Endothelial cell (in vitro differentiated cells): ENCODE results near the gene TNIP1. TPM values are rescaled to one million over a fixed set of nuclear protein-coding genes. Genes with fewer than 3 reads are reported as not detected.

Source experiments
- DNase-seq: peaks from one replicate; pipeline ENCODE4 v3.0.0; 2021; ENCODE audit warnings: low spot score
- H3K27ac Mint-ChIP-seq: one replicate; pipeline ENCODE4 v1.8.0; 2021; ENCODE audit warnings: mixed read lengths, inconsistent platforms; ENCODE audit not compliant: unreplicated experiment
- H3K27me3 Mint-ChIP-seq: one replicate; pipeline ENCODE4 v1.8.0; 2021; ENCODE audit warnings: mild to moderate bottlenecking, moderate library complexity, mixed read lengths, inconsistent platforms; ENCODE audit not compliant: unreplicated experiment
- H3K36me3 Mint-ChIP-seq: one replicate; pipeline ENCODE4 v1.8.0; 2021; ENCODE audit warnings: mild to moderate bottlenecking, low read depth, mixed read lengths, inconsistent platforms; ENCODE audit not compliant: unreplicated experiment
- H3K4me1 Mint-ChIP-seq: one replicate; pipeline ENCODE4 v1.8.0; 2021; ENCODE audit warnings: mild to moderate bottlenecking, mixed read lengths, inconsistent platforms; ENCODE audit not compliant: unreplicated experiment
- H3K4me3 Mint-ChIP-seq: one replicate; pipeline ENCODE4 v1.8.0; 2021; ENCODE audit warnings: mild to moderate bottlenecking, mixed read lengths, inconsistent platforms; ENCODE audit not compliant: unreplicated experiment
- H3K9me3 Mint-ChIP-seq: one replicate; pipeline ENCODE4 v1.8.0; 2021; ENCODE audit warnings: mixed read lengths, inconsistent platforms; ENCODE audit not compliant: unreplicated experiment
- CTCF ChIP-seq: fragments of 200-600 bp; sonication (generic); IDR thresholded peaks from one replicate; pipeline ENCODE4 v1.5.0; 2021; ENCODE audit warnings: antibody characterized with exemption; ENCODE audit not compliant: unreplicated experiment
- total RNA-seq: library from RNA; stranded (reverse); fragmentation: NEBNext Ultra II Directional; extraction: Animal tissue kit (Norgen Biotek cat#: 25700); gene quantifications from one replicate; pipeline ENCODE4 v1.2.1, GENCODE V29; 2021; ENCODE audit not compliant: unreplicated experiment

TNIP1 gene
- total RNA-seq, 1 donor from 2014 or later: 76.0 TPM

- Mint-ChIP-seq H3K27me3 (peaks cover 11% of the 10 kb centered on the region), H3K36me3 (peaks cover 37% of the 10 kb centered on the region), H3K27ac (no peak overlapping the region), H3K9me3 (no peaks in the 10 kb centered on the region), H3K4me3 (no peak overlapping the region), H3K4me1 (peaks cover 9% of the 10 kb centered on the region)
- no peak for DNase-seq
- TF ChIP-seq CTCF: no peak
These were observed 26.9 kb downstream of the TNIP1 start for GRCh38 chr5:151053796-151054462.

- Mint-ChIP-seq H3K4me3 (no peak overlapping the region), H3K27ac (no peak overlapping the region), H3K36me3 (peaks cover 36% of the 10 kb centered on the region), H3K4me1 (peaks cover 9% of the 10 kb centered on the region), H3K27me3 (peaks cover 11% of the 10 kb centered on the region), H3K9me3 (no peaks in the 10 kb centered on the region)
- TF ChIP-seq CTCF: no peak
- DNase-seq: no peak
These were observed 28.0 kb downstream of the TNIP1 start for GRCh38 chr5:151052836-151053235.

- H3K36me3 Mint-ChIP-seq: peaks cover 37% of the 10 kb centered on the region
- H3K27ac Mint-ChIP-seq: no peak overlapping the region
- H3K4me3 Mint-ChIP-seq: no peak overlapping the region
- no peak for DNase-seq
- H3K4me1 Mint-ChIP-seq: peaks cover 7% of the 10 kb centered on the region
- H3K9me3 Mint-ChIP-seq: no peaks in the 10 kb centered on the region
- TF ChIP-seq CTCF: no peak
- peaks cover 8% of the 10 kb centered on the region for H3K27me3 Mint-ChIP-seq
These were observed 28.8 kb downstream of the TNIP1 start for GRCh38 chr5:151051931-151052608.

GRCh38 chr5:151051066-151051930 is 29.5 kb downstream of the TNIP1 start:
- Mint-ChIP-seq H3K36me3 (peaks cover 37% of the 10 kb centered on the region), H3K9me3 (no peaks in the 10 kb centered on the region), H3K4me1 (no peaks in the 10 kb centered on the region), H3K27me3 (peaks cover 8% of the 10 kb centered on the region), H3K4me3 (no peak overlapping the region), H3K27ac (no peak overlapping the region)
- peak; percentile 84 for DNase-seq
- peak; percentile 64 for TF ChIP-seq CTCF
